ENCODE data around the gene APOE. TPM values are rescaled to one million over a fixed set of nuclear protein-coding genes. Genes with fewer than 3 reads are reported as not detected.

The APOE gene
- total RNA-seq, 1 donor from 2014 or later: 655 TPM

GRCh38 chr19:44957526-44957925, 51.9 kb downstream of the APOE start:
- Histone ChIP-seq H4K20me1 (ENCODE audit: insufficient read depth, low read length) (peaks cover 65% of the 10 kb centered on the region), H3K36me3 (ENCODE audit: insufficient read depth, low read length) (peaks cover 3% of the 10 kb centered on the region), H3K27ac (ENCODE audit: low read depth, low read length) (no peak overlapping the region), H3K4me1 (ENCODE audit: insufficient read depth, low read length) (peaks cover 10% of the 10 kb centered on the region), H3K79me2 (ENCODE audit: insufficient read depth, low read length) (peaks cover 73% of the 10 kb centered on the region), H3K9me3 (ENCODE audit: insufficient read depth, low read depth, low read length) (no peaks in the 10 kb centered on the region), H2AFZ (ENCODE audit: low read depth, low read length) (no peak overlapping the region), H3K4me2 (ENCODE audit: low read length) (peak overlapping the region; percentile 87), H3K27me3 (ENCODE audit: insufficient read depth, low read length) (no peaks in the 10 kb centered on the region), H3K4me3 (ENCODE audit: insufficient read depth, low read depth, low read length) (no peak overlapping the region), H3K9ac (ENCODE audit: low read length) (peak overlapping the region; percentile 93)
- Mint-ChIP-seq H3K4me1 (ENCODE audit: low read depth, unreplicated experiment) (peaks cover 20% of the 10 kb centered on the region), H3K27ac (ENCODE audit: unreplicated experiment) (no peak overlapping the region), H3K36me3 (ENCODE audit: low read depth, unreplicated experiment) (peaks cover 7% of the 10 kb centered on the region), H3K4me3 (ENCODE audit: unreplicated experiment) (peak overlapping the region; percentile 69), H3K27me3 (ENCODE audit: low read depth, unreplicated experiment) (no peaks in the 10 kb centered on the region), H3K9me3 (ENCODE audit: unreplicated experiment) (no peaks in the 10 kb centered on the region)
- FAIRE-seq (no peak), DNase-seq (ENCODE audit: low read depth) (no peak)
- TF ChIP-seq EZH2 (IDR thresholded peaks at IDR 0.05; ENCODE audit: insufficient read depth, low read length) (no peak), CTCF (IDR thresholded peaks at IDR 0.05; ENCODE audit: insufficient read depth, low read depth, low read length) (no peak)

- Histone ChIP-seq H4K20me1 (ENCODE audit: insufficient read depth, low read length) (peaks cover 65% of the 10 kb centered on the region), H3K9ac (ENCODE audit: low read length) (peak overlapping the region; percentile 93), H3K27me3 (ENCODE audit: insufficient read depth, low read length) (no peaks in the 10 kb centered on the region), H3K9me3 (ENCODE audit: insufficient read depth, low read depth, low read length) (no peaks in the 10 kb centered on the region), H3K4me2 (ENCODE audit: low read length) (no peak overlapping the region), H3K4me1 (ENCODE audit: insufficient read depth, low read length) (peaks cover 10% of the 10 kb centered on the region), H3K36me3 (ENCODE audit: insufficient read depth, low read length) (peaks cover 3% of the 10 kb centered on the region), H3K27ac (ENCODE audit: low read depth, low read length) (no peak overlapping the region), H2AFZ (ENCODE audit: low read depth, low read length) (no peak overlapping the region), H3K4me3 (ENCODE audit: insufficient read depth, low read depth, low read length) (no peak overlapping the region), H3K79me2 (ENCODE audit: insufficient read depth, low read length) (peaks cover 74% of the 10 kb centered on the region)
- Mint-ChIP-seq H3K27ac (ENCODE audit: unreplicated experiment) (no peak overlapping the region), H3K4me3 (ENCODE audit: unreplicated experiment) (peak overlapping the region; percentile 69), H3K36me3 (ENCODE audit: low read depth, unreplicated experiment) (peaks cover 8% of the 10 kb centered on the region), H3K4me1 (ENCODE audit: low read depth, unreplicated experiment) (peaks cover 20% of the 10 kb centered on the region), H3K9me3 (ENCODE audit: unreplicated experiment) (no peaks in the 10 kb centered on the region), H3K27me3 (ENCODE audit: low read depth, unreplicated experiment) (no peaks in the 10 kb centered on the region)
- DNase-seq (ENCODE audit: low read depth): no peak
- FAIRE-seq: no peak
- no peak for TF ChIP-seq CTCF (IDR thresholded peaks at IDR 0.05; ENCODE audit: insufficient read depth, low read depth, low read length)
- TF ChIP-seq EZH2 (IDR thresholded peaks at IDR 0.05; ENCODE audit: insufficient read depth, low read length): no peak
Observed at GRCh38 chr19:44958090-44958489, 52.5 kb downstream of the APOE start.

Other genes with a start within 250 kb of the APOE start
- gene CEACAM19, start 234.3 kb upstream of the APOE start, total RNA-seq: 5.8 and 8.0 TPM in 2 replicates
- gene CEACAM16, start 206.6 kb upstream of the APOE start, total RNA-seq: 0.14 TPM in 1 of 2 replicates, not detected in the other
- 16.9 and 17.3 TPM in 2 replicates for gene BCL3, start 157.1 kb upstream of the APOE start, total RNA-seq
- gene CBLC, start 127.9 kb upstream of the APOE start, total RNA-seq: not detected in 2 replicates
- 11.5 and 14.0 TPM in 2 replicates for gene BCAM, start 96.7 kb upstream of the APOE start, total RNA-seq
- gene NECTIN2, start 59.5 kb upstream of the APOE start, total RNA-seq: 297 and 302 TPM in 2 replicates
- 93.4 and 107 TPM in 2 replicates for gene TOMM40, start 14.5 kb upstream of the APOE start, total RNA-seq
- gene APOC1, start 8.8 kb downstream of the APOE start, total RNA-seq: 2.2 and 2.4 TPM in 2 replicates
- not detected in 2 replicates for gene APOC4, start 36.4 kb downstream of the APOE start, total RNA-seq
- not detected in 2 replicates for gene APOC2, start 40.3 kb downstream of the APOE start, total RNA-seq
- gene CLPTM1, start 49.6 kb downstream of the APOE start, total RNA-seq: 115 and 128 TPM in 2 replicates
- gene RELB, start 95.7 kb downstream of the APOE start, total RNA-seq: 12.8 and 14.0 TPM in 2 replicates
- 45.5 and 45.9 TPM in 2 replicates for gene CLASRP, start 133.2 kb downstream of the APOE start, total RNA-seq
- 3.0 and 3.1 TPM in 2 replicates for gene ZNF296, start 170.7 kb downstream of the APOE start, total RNA-seq
- gene GEMIN7, start 173.5 kb downstream of the APOE start, total RNA-seq: 44.8 and 46.0 TPM in 2 replicates
- 29.1 and 29.2 TPM in 2 replicates for gene PPP1R37, start 187.4 kb downstream of the APOE start, total RNA-seq

All from astrocyte (in vitro differentiated cells and primary cell).